ENCODE measurements around the gene SALL4. TPM values are rescaled to one million over a fixed set of nuclear protein-coding genes. Genes with fewer than 3 reads are reported as not detected.
"Not testable (repeated sequence)": the region's sequence is repeated elsewhere in the genome, so short reads cannot be mapped to it uniquely, and the experiment has no call there.

Gene SALL4
- polyA plus RNA-seq, 4 donors = 5.1 to 8.1 (median 6.0) TPM

- DNase-seq (ENCODE audit: low read depth in 4 of 4, low spot score in 3 of 4) = no peak
These were observed 980 bp upstream of the SALL4 start for GRCh38 chr20:51803148-51803854.

- no peak for DNase-seq (ENCODE audit: low read depth in 4 of 4, low spot score in 3 of 4)
These were observed 548 bp downstream of the SALL4 start for GRCh38 chr20:51801823-51802123.

DNA sequence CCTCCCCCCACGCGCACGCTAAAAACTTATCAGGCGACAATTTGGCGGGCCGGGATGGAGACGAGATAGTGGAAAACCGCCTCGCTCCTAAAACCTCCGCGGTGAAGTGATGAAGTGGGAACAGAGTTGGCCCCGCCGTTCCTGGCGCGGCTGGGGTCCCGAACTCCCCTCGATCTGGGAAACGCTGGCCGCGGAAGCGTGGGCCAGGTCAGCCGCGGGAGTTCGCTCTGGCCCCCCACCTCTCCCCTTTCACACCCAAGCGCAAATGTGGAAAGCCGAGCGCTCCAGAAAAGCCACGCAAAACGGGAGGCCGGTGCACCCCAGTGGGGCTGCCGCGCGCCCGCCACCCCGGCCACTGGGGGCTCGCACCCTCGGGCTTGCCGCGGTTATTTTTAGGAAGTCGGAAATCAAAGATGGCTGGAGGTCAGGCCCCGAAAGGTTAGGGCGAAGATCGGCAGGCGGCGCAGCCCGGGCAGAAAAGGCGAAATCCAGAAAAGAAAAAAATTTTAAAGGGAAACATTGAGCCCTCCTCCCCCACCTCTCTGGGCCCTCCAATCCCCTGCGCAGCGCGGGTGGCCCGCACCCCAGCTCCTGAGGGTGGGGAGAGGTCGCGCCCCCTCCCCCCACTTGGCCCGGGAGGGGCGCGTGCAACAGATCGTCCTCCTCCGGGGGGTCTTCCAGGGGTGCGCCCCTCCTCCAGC lies 1.0 kb downstream of the SALL4 start:
- no peak for DNase-seq (ENCODE audit: low read depth in 4 of 4, low spot score in 3 of 4)

DNA sequence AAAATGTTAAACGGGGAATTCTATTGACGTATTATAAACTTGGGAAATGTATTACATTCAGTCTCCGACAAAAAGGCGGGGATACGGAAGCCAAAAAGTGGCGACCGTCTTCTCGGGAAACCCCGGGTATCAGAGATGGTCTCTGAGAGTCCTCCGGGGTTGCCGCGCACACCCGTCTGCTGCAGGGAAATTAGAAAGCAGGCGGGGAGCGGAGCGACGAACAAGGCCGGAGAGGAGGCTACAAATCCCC lies 1.5 kb downstream of the SALL4 start:
- DNase-seq (ENCODE audit: low read depth in 4 of 4, low spot score in 3 of 4) = no peak

DNA sequence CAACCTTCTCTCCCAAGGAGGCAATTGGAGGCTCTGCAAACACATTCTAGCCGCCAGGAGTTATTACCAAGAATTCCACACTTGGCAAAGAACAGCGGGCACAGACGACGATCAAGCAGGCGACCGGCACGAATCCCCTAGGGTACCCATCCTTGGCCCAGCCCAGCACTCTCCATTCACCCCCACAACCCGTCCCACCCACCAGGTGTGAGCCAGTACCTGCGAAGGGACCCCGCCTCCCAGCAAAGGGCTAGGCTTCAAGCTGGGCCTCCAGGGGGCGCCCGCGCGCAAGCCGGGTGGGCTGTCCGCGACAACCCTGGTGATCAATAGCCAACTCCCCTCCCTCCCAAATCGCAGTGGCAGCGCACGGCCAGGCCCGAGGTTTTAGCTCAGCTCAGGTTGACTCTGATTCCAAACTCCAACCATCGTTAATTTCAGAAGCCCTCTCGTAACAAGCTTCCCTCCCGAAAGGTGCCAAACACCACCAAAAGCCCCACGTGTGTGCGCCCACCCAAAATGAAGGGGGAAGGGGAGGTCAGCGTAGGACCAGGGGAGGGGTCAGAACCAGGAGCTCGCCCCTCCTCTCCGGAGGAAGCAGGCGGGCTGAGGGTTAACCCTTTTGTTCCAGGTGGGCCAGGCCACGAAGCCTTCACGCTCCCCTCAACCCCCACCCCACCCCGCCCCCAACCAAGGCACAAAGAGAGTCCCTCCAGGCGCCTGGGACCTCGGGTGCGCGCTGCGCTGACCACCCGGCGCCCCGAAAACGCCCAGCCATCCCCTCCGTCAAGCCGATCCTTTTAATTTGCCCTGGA lies 2.1 kb downstream of the SALL4 start:
- peak; percentile 60 to 74 (median 68) for DNase-seq (ENCODE audit: low read depth in 4 of 4, low spot score in 3 of 4)

- no peak for DNase-seq (ENCODE audit: low read depth in 4 of 4, low spot score in 3 of 4)
These were observed 2.9 kb downstream of the SALL4 start for GRCh38 chr20:51799401-51799860.

DNA sequence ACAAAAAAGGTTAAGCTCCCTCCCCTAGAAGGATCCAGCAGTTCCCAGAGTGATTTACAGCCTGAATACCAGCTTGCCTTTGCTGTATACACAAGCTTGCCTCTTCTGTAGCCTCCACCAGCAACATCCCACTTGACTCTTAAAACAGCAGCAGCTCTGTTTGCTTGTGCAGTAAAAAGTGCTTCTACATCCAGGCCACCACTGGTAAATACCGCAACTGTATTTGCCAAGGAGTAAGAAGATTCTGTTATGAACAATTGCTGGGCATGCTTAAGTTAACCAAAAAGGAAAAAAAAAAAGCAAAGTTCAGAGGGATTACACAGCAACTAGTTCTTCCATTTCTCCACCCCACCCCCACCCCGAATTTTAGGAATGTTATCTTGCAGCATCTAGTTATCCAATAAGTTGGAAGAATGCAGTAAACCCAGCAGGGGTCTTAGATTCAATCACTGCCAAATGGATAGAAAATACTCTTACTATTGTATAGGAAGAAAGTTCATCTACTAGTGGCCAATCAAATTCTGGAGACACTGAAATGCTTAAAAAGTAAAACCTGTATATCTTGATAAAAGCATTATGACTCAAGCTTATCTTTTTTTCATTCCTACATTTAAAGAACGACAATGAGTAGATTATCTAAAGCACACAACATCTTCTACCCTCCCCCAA lies 4.8 kb downstream of the SALL4 start:
- DNase-seq (ENCODE audit: low read depth in 4 of 4, low spot score in 3 of 4) = no peak

GRCh38 chr20:51796340-51796739 lies 6.0 kb downstream of the SALL4 start:
- no peak for DNase-seq (ENCODE audit: low read depth in 4 of 4, low spot score in 3 of 4)

GRCh38 chr20:51792960-51793359 lies 9.4 kb downstream of the SALL4 start:
- DNase-seq (ENCODE audit: low read depth in 4 of 4, low spot score in 3 of 4) = no peak

- no peak for DNase-seq (ENCODE audit: low read depth in 4 of 4, low spot score in 3 of 4)
These were observed 10.7 kb downstream of the SALL4 start for GRCh38 chr20:51791626-51792025.

DNA sequence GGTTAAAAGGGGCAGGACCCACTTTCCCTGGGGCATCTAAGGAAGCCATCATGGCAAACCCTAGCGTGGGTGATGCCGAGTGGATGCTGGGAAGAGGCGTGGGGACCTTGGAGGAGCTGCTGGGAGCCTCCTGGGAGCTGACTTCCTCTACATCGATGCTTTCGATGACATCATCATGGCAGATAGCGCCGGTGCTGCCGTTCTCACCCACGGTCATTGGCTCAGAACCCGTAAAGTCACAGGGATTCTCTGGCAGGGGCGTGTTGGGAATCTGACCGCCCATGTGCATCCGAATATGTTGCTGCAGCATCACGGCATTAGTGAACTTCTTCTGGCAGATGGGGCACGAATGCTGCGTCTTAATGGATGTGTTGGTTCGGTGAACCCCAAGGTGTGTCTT lies 12.1 kb downstream of the SALL4 start:
- no peak for DNase-seq (ENCODE audit: low read depth in 4 of 4, low spot score in 3 of 4)

DNA sequence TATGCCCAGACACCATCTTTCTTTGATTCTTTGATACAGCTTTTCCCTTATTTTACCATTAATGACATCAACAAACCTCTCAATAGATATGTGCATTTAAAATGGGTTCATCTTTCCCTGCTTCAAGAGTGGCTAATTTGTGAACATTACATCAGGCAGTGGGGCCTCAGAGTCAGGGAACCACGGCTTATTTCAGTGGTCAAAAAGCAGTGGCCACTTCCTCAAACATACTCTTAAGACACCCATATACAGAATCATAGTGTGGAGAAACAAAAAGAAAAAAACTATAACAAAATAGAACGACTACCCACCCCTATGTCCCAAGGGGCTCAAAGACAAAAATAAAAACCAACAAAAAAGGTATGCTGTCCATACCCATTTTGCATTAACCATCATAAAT lies 12.9 kb downstream of the SALL4 start:
- no peak for DNase-seq (ENCODE audit: low read depth in 4 of 4, low spot score in 3 of 4)

DNA sequence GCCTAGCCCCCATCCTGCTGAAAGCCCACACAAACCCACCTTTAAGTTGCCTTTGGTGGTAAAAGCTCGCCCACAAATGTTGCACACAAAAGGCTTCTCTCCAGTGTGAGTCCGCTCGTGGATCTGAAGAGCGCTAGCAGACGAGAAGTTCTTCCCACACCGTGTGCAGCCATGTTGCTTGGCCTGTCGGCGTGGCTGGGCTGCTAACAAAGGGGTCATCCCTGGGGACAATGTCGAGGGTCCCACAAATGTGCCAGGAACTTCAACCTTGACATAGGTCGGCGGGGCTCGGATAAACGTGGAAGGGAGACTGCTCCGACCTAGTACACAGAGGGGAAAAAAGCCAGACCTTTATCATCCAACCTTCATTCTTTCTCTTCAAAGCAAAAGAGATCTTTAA lies 13.5 kb downstream of the SALL4 start:
- no peak for DNase-seq (ENCODE audit: low read depth in 4 of 4, low spot score in 3 of 4)

DNA sequence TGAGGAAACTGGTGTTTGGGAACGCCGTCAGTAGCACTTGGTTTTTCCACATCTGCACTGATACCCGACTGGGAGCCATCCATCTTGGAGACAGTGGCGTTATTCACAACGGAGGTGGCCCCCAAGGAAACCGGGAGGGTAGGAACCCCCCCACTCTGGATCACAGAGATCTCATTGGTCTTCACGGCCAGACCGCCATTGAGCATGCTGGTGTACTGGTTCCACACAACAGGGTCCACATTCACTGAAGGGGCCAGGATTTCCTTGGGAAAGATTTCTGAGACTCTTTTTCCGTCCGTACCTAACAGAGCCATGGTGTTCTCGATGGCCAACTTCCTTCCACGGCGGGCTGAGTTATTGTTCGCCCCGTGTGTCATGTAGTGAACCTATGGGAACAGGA lies 18.0 kb downstream of the SALL4 start:
- DNase-seq (ENCODE audit: low read depth in 4 of 4, low spot score in 3 of 4) = no peak

DNA sequence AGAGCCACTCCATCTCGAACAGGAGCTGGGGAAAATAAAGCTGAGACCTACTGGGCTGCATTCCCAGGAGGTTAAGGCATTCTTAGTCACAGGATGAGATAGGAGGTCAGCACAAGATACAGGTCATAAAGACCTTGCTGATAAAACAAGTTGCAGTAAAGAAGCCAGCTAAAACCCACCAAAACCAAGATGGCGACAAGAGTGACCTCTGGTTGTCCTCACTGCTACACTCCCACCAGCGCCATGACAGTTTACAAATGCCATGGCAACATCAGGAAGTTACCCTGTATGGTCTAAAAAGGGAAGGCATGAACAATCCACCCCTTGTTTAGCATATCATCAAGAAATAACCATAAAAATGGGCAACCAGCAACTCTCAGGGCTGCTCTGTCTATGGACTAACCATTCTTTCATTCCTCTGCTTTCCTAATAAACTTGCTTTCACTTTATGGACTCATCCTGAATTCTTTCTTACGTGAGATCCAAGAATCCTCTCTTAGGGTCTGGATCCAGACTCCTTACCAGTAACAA lies 24.0 kb downstream of the SALL4 start:
- DNase-seq (ENCODE audit: low read depth in 4 of 4, low spot score in 3 of 4) = not testable (repeated sequence)

DNA sequence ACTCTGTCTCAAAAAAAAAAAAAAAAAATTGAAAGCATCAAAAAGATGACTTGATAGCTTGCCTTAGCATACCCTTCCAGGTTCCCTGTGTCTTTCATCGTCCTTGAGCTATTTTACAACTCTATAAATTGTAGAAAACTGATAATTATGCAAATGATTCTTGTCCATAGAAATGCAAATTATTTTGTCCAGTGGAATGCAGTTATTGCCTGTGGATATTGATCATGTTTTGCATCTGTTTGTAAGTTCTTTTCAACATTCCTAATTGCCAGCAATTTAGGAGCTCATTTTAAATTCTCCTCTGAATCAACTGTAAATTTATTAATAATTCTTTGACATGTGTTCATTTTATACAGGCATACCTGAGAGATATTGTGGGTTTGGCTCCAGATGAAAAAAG lies 27.1 kb downstream of the SALL4 start:
- no peak for DNase-seq (ENCODE audit: low read depth in 4 of 4, low spot score in 3 of 4)

DNA sequence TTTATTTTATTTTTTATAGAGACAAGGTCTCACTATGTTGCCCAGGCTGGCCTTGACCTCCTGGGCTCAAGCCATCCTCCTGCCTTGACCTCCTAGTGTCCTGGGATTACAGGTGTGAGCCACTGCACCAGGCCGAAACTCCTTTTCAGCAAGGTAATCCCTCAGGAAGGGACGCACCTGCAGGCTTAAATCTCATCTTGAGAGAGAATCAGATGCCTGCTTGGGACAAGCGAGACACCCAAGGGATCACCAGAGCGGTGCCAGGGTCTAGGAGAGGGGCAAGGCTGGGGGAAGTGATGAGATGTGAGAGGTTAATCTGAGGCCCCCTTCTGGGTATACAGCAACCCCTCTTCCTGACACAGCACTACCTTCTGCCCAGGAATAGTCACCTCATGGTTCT lies 30.1 kb downstream of the SALL4 start:
- no peak for DNase-seq (ENCODE audit: low read depth in 4 of 4, low spot score in 3 of 4)

GRCh38 chr20:51769976-51770615 lies 32.2 kb downstream of the SALL4 start:
- DNase-seq (ENCODE audit: low read depth in 4 of 4, low spot score in 3 of 4) = no peak

- no peak for DNase-seq (ENCODE audit: low read depth in 4 of 4, low spot score in 3 of 4)
These were observed 33.4 kb downstream of the SALL4 start for GRCh38 chr20:51768759-51769517.

Measured in right renal pelvis (tissue), 4 donors.